Adipose tissue (tissue), 3 donors: Measurements from ENCODE around the gene DUS2. TPM values are rescaled to one million over a fixed set of nuclear protein-coding genes. Genes with fewer than 3 reads are reported as not detected.

Experiments used
- H3K27ac ChIP-seq: one replicate; pipeline ENCODE4 v1.5.1; 2013; ENCODE audit warnings: low read depth, low read length
- WGBS, 3 donors: extraction: QIAGEN DNeasy Blood & Tissue Kit; methylation state at CpG; one replicate each; pipeline ENCODE4 v1.1.7; 2013; 5-methylcytosine and 5-hydroxymethylcytosine counted together
- polyA plus RNA-seq, 3 donors: library from polyadenylated mRNA; stranded (reverse); fragments of 200-250 nt; gene quantifications; one replicate each; pipeline ENCODE4 v1.2.3, GENCODE V29; 2013
- donor health status: healthy with polysubstance abuse.
- donor health status: Bipolar disorder and iron deficiency.
- donor health status: healthy.

The DUS2 gene
- polyA plus RNA-seq, 3 donors, result 3.5 to 9.0 (median 8.8) TPM

GRCh38 chr16:68070806-68071517 lies 47.9 kb downstream of the DUS2 start:
- 87 to 92% (median 88%) methylated on average over 14 of the region's 14 CpGs for WGBS, 3 donors
- no peak overlapping the region for H3K27ac ChIP-seq

DNA sequence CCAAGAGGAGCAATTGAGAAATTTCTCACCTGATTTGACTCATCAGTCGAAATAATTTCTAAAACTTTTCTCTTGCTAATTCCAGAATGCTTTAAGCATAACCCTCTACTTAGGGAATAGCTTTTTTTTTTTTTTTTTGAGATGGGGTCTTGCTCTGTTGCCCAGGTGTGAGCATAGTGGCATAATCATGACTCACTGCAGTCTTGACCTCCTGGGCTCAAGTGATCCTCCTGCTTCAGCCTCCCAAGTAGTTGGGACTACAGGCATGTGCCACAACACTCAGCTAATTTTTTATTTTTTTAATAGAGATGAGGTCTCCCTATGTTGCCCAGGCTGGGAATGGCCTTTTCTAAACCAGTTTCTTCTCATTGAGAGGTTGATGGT lies 48.4 kb downstream of the DUS2 start:
- no peak overlapping the region for H3K27ac ChIP-seq
- 86 to 94% (median 87%) methylated on average over 1 of the region's 1 CpG for WGBS, 3 donors

DNA sequence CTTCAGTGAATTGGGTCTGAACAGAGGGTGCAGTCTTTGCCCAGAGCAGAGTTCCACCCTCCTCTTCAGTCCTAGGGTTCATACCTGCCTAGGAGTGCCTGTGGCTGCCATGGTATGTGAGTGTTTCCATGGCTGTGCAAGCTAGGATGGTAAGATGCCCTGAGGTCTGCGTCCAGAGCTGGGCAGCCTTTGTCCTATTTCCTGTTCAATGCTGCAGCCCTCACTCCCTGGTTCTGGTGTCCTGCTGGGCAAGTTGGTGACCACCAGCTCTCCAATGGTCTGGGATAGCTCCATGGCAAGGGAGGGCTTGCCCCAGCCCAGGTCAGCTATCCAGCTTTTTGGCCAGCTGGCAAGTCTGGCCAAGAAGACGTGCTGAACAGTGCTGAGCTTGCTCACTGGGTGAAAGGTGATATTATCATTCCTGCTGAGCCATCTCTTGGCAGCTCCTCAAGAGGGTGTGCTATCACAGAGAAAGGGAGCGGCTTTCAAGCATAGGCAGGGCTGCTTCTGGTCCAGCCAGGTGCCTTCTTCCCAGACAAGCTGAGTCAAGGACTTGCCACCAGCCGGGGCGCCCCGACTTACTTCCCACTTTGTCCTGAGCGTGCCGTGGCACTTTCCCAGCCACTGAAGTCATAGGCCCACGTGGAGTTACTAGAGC lies 49.1 kb downstream of the DUS2 start:
- H3K27ac ChIP-seq, result no peak overlapping the region

GRCh38 chr16:68073902-68074760 lies 51.0 kb downstream of the DUS2 start:
- no peak overlapping the region for H3K27ac ChIP-seq
- 86 to 91% (median 88%) methylated on average over 9 of the region's 9 CpGs for whole genome bisulfite sequencing, 3 donors

More for the DNA sequence above, 49.1 kb downstream of the DUS2 start:
- 54 to 93% (median 66%) methylated on average over 9 of the region's 9 CpGs for WGBS, 3 donors

GRCh38 chr16:68074850-68075555 lies 51.9 kb downstream of the DUS2 start:
- H3K27ac ChIP-seq, result no peak overlapping the region
- 65 to 91% (median 75%) methylated on average over 6 of the region's 6 CpGs for WGBS, 3 donors

DNA sequence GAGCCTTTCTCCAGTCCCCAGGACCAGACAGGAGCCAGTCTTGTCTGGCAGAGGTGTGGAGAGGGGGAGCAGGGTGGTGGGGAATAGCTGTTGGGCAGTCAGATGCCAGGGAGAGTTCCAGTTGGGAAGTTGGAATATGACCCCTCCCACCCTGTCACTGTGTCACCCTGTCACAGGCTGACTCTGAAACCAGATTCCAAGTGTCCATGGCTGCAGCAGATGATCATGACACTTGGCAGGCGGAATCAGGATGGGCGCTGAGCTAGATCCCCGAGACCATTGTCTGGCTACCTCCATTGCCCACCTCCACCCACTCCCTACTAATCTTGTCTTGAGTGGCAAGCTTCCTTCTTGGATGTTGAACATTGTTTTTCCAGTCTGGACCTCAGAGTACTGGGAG lies 52.9 kb downstream of the DUS2 start:
- H3K27ac ChIP-seq, result no peak overlapping the region
- WGBS, 3 donors, result 91 to 98% (median 94%) methylated on average over 3 of the region's 3 CpGs

- H3K27ac ChIP-seq, result no peak overlapping the region
- WGBS, 3 donors, result 64 to 98% (median 70%) methylated on average over 3 of the region's 3 CpGs
Observed at GRCh38 chr16:68076560-68076959, 53.5 kb downstream of the DUS2 start.

DNA sequence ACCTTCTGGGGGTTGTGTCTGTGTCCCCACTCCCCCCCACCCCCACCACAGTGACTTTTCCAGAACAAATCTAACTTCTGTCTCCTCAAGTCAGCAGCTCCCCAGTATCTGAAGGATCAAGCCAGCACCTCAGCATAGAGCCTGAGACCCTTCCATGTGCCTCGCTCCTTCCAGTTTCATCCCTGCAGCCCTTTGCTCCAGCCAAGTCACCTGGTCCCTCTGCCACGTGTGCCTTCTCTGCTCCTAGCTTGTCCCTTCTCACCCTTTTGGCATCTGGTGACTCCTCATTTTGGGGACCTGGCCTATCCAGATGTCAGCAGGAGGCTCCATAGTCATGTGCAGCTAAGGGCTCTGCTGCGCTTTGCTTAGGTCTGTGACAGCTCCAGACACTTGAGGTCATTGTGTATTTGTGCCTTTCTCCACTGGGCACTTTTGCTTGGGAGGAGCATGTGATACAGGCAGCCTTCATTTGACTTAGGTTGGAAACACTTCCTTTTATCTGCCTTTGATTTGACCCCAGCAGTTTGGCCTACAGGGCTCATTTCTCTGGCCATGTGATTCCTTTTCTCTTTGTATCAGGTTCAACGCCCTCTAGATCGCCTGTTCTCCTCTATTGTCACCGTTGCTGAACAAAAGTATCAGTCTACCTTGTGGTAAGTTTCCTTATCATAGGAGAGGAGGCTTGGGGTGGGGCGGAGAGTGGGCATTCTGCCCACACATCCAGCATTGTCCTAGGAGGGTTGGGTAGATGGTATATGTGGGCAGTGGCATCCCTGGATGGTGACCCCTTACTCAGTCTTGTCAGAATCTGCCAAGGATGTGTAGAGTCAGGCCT lies 55.0 kb downstream of the DUS2 start:
- WGBS, 3 donors, result 80 to 92% (median 88%) methylated on average over 7 of the region's 7 CpGs
- no peak overlapping the region for H3K27ac ChIP-seq

DNA sequence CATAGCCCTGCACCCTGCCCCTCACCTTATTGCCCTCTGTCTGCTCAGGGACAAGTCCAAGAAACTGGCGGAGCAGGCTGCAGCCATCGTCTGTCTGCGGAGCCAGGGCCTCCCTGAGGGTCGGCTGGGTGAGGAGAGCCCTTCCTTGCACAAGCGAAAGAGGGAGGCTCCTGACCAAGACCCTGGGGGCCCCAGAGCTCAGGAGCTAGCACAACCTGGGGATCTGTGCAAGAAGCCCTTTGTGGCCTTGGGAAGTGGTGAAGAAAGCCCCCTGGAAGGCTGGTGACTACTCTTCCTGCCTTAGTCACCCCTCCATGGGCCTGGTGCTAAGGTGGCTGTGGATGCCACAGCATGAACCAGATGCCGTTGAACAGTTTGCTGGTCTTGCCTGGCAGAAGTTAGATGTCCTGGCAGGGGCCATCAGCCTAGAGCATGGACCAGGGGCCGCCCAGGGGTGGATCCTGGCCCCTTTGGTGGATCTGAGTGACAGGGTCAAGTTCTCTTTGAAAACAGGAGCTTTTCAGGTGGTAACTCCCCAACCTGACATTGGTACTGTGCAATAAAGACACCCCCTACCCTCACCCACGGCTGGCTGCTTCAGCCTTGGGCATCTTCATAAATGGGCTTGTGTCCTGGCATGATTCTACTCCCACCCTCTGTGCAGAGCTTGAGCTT lies 55.8 kb downstream of the DUS2 start:
- no peak overlapping the region for H3K27ac ChIP-seq
- 82 to 96% (median 87%) methylated on average over 8 of the region's 8 CpGs for WGBS, 3 donors

DNA sequence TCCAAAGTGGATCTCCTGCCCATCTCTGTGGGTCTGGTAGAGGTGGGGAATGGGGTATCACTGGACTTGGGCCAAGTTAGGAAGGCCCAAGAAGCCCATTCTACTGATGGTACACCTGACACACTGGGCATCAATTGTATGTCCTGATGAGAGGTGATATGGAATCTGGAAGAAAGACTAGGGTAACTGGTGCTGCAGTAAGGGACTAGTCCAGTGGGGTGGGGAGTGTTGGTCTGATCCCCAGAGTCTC lies 56.2 kb downstream of the DUS2 start:
- peak overlapping the region; percentile 29 for H3K27ac ChIP-seq

GRCh38 chr16:68079626-68080344 lies 56.7 kb downstream of the DUS2 start:
- H3K27ac ChIP-seq, result peak overlapping the region; percentile 29

DNA sequence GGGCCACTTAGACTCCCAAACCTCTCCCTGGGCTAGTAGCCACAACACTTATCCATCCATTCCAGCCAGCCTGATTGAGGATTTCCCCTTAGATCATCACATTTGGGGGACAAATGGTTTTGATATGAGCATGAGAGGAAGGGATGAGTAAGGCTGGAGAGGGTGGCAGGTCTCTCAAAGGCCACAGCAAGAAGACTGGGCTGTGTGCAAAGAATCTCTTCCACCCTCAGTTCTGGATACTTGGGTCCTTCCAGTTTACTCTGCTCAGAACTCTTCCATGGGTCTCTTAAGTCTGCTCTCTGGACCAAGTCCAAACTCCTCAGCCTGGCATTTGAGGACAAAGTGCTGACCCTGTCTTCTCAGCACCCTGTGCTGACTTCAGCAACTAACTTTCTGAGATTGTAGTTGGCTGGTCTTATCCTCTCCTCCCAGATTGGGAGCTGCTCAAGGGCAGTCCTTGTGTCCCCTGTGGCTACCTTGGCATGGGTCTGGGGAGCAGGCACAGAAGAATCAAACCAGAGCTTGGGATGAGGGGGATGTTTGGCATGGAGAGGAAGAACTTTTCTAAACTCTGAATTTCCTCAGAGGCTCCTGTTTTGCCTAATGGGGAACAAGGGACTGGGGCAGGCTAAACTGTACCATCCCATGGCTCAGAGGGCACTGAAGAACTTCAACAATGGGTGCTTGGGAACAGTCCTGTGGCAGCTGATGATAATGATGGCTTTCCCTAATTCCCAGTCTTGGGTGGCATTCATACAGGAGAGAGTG lies 59.0 kb downstream of the DUS2 start:
- H3K27ac ChIP-seq, result no peak overlapping the region

More at GRCh38 chr16:68079626-68080344, 56.7 kb downstream of the DUS2 start:
- WGBS, 3 donors, result 4 to 44% (median 6%) methylated on average over 13 of the region's 13 CpGs

GRCh38 chr16:68082629-68083238 lies 59.6 kb downstream of the DUS2 start:
- WGBS, 3 donors, result 56 to 92% (median 70%) methylated on average over 2 of the region's 2 CpGs

GRCh38 chr16:68083239-68083781 lies 60.2 kb downstream of the DUS2 start:
- WGBS, 3 donors, result 87 to 89% (median 88%) methylated on average over 4 of the region's 4 CpGs
- peak overlapping the region; percentile 35 for H3K27ac ChIP-seq

More at GRCh38 chr16:68082629-68083238, 59.6 kb downstream of the DUS2 start:
- no peak overlapping the region for H3K27ac ChIP-seq

DNA sequence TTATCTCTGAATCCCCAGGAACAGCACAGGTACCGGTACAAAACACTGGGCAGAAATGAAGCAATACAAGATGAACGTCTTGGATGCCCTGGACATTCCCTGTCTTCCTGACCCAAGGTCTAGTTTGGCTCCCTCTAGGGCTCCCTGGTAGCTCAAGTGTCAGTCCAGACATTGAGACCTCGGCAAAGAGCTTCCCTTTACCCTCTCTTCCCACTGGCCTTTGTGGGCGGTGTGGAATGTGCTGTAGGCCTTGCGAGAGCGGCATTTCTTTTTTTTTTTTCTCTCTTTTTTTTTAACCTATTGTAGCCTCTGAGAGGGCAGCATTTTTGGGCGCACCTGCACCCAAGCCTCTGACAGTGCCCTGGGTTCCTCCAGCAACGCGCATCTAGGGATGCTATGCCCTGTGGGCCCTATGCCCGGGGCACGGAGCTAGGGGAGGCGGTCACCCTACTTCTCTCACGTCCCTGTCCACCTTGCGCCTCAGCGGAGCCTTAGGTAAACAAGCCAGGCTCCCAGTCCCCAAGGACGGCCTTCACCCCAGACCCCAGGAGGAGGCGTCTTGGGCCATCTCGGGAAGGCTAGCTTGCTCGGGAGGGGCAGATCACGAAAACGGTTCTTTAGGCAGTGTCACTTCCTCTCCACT lies 60.9 kb downstream of the DUS2 start:
- 34 to 62% (median 44%) methylated on average over 21 of the region's 21 CpGs for WGBS, 3 donors
- peak overlapping the region; percentile 56 for H3K27ac ChIP-seq
